HG03108 (cell line): ENCODE measurements around the gene FGF21.

Experiments used
- ATAC-seq: cut with Tn5 transposase; IDR thresholded peaks from one replicate; pipeline ENCODE4 v1.9.1; 2021; ENCODE audit warnings: moderate library complexity; ENCODE audit not compliant: unreplicated experiment

FGF21 gene

DNA sequence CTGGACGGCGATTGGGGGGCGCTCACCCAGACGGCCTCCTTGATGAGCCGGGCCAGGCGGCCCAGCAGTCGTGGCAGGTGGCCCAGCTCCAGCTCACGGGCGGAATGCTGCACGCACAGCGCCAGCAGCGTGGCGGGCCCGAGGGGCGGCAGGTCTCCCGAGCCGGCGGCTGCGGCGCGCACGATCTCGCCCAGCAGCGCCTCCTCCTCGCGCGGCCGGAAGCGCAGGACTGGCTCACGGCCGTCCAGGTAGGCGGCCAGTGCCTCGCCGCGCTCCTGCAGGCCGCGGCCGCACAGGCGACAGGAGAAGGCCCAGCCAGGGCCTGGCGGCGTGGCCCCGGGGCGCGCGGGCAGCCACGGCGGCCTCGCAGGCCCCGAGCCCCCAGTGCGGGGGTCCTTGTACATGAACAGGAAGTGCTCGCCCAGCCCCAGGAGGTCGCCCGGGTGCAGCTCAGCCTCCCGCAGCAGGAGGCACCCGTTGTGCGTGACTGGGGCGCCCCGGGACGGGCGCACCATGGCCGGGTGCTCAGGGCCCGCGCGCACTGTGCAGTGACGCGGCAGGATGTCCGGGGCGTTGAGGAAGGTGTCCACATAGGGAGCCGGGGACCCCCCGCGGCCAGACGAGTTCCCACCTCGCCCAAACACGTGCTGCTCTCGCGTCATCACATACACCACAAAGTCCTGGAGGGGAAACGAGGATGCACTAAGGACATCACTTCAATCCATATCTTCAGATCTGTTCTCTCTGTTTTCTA lies 26.2 kb upstream of the FGF21 start:
- ATAC-seq: no peak

DNA sequence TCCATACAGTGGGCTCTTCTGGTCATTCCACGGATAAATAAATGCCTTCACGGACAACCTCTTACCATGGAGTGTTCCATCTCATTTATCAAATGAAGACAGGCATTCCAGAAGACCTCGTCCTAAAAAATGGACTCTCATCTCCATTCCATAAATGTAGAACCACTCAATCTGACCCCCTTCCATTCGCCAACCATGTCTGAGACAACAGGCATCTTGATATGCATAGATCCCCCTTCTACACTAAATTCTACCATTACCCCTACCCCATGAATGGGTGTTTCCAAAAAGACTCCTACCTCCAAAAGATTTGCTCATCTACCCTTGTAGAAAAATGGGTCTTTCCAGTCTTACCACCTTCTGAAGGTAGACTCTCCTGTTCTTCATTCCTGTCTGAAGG lies 23.9 kb upstream of the FGF21 start:
- ATAC-seq: no peak

DNA sequence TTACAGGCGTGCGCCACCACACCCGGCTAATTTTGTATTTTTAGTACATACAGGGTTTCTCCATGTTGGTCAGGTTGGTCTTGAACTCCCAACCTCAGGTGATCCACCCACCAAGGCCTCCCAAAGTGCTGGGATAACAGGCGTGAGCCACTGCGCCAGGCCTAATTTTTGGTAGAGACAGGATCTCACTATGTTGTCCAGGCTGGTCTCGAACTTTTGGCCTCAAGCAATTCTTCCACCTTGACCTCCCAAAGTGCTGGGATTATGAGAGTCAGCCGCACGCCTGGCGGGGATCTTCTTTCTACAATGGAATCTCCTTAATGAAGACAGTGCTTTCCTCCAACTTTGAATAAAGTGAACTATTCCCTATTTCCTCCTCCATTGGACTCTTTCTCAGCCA lies 20.7 kb upstream of the FGF21 start:
- ATAC-seq: no peak

DNA sequence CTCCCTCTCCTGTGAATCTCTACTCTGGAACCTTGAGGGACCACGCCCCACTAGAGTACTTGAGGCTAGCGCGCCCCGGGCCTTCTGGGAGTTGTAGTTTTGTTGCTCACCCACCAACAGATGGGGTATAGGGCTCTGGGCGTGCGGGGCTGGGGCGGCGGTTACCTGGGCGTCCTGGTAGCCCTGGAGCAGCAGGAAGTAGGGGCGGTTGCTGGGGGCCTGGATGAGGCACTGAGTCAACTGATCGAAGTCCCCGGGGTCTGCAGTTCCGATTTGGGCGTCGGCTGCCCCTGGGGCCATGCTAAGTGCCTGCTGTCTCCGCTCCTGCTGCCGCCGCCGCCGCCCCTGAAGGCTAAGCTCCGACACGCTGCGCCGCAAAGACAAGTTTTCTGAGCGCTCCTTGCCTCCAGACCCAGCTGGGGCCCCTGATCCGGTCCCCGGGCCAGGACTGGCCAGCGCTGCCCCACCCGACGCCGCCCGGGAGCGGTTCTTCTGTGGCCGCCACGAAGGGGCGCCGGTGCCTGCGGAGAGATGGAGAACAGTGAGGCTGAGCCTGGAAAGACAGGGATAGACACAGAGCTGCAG lies 20.2 kb upstream of the FGF21 start:
- no peak for ATAC-seq

DNA sequence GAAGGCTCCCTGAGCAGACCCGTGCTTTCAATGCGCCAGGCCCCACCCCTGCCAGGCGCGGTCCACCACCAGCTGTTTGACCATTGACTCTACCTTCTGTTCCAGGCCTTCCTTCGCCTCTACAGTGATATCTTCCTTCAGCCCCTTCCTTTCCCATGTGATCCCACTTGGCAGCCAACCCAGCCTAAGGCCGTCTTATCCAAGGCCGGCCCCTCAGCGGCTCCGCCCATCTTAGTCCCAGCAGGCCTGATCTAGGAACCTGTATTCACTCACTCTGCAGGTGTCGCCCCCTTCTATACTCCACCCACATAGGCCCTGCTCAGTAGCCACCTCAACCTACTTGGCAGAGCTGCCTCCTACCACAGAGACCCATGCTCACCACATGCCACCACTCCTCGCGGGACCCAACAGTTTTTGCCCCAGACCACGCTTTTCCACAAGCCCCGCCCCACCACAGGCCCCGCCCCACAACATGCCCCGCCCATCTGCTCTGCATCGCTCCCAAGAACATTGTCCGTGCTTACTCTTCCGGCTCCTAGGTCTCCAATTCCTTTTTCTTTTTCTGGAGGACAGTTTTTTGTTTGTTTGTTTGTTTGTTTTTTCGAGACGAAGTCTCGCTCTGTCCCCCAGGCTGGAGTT lies 17.8 kb upstream of the FGF21 start:
- no peak for ATAC-seq

DNA sequence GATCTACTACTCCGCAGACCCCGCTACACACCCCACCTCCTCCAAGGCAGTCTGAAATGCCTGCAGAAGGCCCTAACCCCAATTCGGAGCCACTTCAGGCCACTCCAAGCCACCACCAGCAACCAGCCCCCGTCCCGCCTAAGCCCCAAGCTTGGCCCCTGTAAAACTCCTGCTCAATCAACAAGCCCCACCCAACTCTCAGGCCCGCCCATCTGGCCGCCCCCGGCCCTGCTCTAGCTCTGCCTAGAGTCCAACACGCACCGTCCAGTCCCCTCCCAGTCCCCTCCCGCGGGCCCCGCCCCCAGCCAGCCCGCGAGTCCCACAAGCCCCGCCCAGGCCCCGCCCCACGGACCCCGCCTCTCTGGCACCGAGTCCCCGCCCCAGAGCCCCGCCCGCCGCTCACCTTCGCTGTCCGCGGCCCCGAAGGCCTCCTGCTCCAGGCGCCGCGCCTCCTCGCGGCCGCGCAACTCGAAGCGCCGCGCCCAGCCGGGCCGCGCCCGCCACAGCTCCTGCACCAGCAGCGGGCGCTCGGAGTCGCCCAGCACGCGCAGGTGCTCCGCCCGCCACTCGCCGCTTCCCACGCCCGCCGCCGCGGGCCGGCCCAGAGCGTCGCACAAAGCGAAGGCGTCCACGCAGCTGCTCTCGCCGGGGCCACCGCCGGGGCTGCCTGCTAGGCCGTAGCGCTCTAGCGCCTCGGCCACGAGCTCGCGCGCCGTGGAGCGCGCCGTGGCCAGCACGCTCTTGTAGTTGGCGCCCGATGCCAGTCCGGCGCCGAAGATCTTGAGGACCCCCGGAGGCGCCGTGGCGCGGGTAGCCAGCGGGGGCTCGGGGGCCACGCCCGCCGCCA lies 16.5 kb upstream of the FGF21 start:
- ATAC-seq: peak; percentile 91

DNA sequence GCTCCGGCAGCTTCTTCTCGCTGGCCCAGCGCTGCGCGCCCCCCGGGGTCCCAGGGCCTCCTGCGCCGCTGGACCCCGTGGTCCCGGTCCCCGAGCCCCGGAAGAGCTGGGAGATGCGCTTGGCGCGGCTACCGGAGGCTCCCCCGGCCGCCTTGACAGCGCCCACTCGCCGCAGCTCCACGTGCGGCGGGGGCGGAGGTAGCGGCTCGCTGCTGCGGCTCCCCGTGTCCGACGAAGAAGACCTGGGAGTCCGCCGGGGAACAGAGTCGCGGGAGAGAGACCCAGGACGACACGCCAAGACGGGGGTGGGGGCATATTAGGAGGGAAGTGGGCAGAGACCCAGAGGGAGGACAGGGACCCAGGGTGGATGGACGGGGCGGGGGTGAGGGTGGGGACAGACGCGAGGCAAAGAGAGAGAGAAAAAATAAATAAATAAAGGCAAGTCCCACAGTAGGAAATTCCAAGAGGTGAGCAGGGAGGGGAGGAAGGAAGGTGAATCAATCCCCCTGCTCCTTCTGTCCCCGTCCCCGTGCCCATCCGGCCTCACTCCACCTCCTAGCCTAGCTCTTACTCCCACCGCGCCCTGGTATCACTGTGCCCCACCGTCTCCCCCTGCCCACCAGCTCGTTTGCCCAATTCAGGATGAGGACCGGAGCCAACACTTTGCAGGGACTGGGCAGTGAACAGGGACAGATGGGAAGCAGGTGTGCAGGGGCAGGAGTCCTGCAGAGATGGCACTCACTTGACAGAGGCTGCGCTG lies 15.7 kb upstream of the FGF21 start:
- ATAC-seq: no peak

DNA sequence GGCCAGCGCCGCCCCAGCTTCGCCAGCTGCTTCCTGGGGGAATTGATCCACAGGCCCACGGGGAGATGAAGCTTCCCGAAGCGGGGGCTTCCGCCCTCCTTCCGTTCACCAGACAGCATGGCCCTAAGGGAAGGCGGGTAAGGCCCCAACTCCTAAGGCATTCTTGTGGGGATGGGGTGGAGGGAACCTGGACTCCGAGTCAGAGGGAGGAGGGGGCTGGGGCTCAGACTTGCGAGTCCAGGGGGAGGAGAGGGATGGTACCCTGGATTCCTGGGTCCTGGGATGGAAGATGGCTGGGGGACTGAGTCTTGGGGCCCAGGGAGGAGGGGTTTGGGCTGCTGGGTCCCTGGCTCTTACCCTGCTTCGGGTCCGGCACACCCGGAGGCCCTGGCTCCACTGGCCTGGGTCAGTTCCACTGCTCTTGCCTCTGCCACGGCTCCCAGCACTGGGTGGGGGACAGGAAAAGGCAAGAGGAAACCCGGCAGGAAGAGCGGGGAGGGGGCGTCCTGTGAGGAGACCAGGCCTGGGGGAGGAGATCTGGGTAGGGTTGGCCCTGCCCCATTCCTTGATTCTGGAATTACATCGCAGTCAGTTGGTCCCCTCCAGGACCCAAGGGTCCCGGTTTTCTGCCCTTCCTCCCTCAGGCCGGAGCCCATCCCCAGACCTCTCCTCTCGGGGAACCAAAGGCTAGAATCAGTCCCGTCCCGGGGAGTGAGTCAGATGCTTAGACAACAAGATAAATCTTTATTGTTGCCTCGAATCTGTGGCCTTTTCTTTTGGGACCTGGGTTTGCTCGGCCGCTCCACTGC lies 15.0 kb upstream of the FGF21 start, which contains the start of gene RASIP1:
TSS of gene RASIP1 (minus strand) at position 447 of the 809 bp plus-strand sequence. CDS start at position 119, 328 bp downstream.
- no peak for ATAC-seq

DNA sequence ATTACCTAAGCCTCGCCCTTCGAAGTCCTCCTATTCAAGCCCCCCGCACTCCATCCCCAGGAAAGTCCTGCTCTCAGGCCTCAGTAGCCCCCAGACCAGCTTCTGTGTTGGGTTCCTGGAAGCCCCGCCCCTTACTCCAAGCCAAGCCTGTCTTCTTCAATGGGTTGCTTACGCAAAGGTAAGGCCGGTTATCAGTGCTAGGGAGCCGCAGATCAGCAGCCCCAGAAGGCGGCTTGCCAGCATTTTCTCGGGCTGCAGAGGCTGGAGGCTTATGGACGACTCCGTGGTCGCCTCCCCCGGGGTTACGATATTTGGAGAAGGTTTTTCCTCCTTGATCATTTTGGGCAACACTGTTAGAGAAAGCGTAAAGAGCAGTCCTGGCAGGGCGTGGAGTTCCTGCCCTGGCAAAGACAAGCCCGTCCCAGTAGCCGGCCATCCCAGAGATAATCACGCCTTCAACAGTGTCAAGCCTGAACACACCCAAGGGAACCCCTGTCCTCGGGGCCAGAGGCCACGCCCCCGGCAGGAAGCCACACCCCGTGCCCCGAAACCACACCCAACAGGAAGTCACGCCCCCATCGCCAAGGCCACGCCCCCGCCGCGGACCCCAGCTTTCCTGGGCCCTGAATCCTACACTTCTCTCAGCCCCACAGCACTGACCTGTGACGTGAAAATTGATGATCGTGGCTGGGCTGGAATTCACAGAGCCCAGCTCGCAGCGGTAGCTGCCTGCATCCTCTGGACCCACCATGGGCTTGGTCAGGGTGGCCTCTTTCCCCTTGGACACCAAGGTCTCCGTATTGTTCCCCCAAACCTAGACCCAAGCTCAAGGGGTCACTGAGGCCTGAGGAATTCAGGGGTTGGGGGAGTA lies 14.0 kb upstream of the FGF21 start:
- ATAC-seq: no peak

DNA sequence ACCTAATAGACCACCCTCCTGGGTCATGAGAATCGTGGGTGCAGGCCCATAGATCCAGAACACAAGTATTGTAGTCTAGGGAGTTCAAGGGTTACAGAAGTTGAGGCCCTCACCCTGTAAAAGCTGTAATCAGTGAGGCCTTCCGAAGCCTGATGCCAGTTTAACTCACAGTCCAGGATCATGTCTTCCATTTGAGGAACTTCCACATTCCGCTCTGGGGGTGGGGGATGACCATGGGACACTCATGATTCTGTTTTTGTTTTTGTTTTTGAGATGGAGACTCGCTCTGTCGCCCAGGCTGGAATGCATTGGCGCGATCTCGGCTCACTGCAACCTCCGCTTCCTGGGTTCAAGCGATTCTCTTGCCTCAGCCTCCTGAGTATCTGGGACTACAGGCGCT lies 13.2 kb upstream of the FGF21 start:
- ATAC-seq: no peak

DNA sequence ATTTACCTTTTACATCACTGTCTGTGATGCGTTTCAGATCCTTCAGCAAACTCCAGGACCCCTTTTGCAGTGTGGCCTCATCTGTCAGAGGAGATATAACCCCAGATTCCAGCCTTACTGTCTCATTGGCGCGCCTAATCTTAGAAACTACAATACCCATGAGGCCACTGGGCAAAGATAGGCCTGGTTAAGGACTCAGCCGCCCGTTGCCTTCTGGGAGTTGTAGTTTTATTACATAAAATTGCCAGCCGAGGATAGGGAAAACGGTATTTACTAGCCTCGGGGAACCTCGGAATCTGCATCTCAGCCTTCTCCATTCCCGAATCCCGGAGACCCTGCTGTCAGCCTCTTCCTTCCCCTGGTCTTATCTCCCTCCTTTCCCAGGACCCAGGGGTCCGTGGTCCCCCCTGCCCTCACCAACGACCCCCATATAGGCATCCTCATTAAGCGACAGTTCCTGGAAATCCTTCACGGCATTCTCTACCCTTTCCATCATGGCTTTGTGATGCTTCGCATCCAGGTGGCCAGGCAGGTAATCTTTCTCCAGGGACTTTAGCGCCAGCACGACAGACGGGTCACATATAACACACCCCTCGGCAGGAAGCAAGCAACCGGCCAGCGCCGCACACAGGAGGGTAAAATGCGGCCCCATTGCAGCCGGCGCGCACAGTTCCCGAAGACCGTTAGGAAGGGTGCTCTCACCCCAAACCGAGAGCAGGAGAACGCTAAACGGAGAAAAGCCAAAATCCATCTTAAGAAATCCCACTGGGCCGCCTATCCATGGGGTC lies 9.9 kb upstream of the FGF21 start:
- ATAC-seq: no peak

DNA sequence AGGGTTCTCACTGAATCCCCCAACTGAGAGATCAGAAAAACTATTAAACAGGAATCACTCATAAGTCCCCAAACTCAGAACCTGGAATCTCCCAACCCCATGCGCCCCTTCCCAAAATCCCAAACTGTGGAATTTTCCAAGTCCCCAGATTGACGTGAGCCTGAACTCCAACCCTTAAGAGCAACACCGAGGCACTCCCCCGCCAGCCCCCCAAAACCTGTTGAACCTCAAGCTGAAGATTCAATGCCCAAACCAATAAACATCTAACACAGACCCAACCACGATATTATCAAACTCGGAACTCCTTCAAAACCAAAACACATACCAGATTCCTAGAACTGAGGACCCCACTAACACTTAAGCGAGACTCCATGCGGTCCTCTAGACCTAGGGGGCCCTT lies 9.2 kb upstream of the FGF21 start:
- no peak for ATAC-seq

DNA sequence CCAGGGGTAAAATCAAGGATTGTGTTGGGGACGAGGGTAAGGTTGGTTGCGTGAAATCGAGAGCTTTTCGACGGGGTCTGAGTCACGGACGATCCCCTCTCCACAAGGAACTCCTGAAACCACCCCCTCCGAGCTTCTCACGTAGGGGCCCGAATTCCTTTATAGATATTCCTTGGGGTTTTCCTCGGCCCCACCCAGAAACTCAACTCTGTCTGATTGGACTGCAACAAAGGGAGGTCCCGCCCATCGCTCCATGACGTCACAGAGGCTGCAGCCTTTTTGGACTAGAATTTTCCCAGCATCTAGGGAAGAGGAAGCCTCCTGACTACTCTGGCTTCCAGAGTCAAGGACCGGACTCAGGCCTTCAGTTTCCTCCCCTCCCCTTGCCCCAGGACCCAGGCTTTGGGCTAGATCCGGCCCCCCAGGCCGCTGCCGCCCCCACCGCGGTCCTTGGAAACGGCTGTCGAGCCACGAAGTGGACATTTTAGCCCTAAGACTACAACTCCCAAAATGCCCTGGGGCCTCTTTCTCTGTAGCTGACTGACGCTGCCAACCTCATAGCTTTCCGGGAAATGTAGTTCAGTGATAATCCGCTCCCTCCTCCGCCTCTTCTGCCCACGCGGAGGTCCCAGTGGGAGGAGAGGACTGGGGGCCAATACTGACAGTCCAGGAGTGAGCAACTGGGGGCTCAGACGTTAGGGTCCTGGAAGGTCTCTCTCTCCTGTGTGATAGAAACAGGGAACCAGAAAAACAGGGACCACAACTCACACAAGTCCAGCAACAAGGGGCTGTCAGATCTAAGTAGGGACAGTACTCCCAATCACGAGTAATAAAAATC lies 8.4 kb upstream of the FGF21 start, which contains the start of gene IZUMO1:
TSS of gene IZUMO1 (minus strand) at position 172 of the 838 bp plus-strand sequence. CDS start 1,050 bp downstream, outside the sequence.
- no peak for ATAC-seq

DNA sequence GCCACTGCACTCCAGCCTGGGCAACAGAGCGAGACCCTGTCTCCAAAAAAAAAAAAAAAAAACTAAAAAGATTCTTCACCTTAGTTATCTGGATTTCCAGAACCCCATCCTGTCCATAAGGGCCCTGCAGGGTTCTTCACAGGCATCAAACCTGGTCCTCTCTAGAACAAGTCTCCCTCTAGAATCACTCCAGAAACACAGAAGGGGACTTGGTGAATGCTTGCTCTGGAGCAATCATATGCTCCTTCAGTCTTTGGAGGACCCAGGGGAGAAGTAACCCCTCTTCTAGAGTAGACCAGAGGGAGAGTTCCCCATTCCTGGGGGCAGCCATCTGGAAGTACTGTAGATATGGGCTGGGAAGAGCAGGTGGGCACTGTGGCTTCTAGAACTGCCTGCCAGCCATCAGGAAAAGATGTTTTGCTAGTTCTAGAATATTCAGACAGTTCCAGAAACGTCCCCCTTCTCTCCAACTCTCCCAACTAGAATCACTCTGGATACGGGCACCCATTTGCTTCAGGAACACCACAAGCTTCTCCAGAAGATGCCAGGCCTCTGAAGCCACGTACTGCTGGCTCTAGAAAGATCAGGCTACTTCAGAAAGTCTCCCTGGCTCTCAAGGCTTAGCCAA lies 5.6 kb upstream of the FGF21 start:
- ATAC-seq: no peak

DNA sequence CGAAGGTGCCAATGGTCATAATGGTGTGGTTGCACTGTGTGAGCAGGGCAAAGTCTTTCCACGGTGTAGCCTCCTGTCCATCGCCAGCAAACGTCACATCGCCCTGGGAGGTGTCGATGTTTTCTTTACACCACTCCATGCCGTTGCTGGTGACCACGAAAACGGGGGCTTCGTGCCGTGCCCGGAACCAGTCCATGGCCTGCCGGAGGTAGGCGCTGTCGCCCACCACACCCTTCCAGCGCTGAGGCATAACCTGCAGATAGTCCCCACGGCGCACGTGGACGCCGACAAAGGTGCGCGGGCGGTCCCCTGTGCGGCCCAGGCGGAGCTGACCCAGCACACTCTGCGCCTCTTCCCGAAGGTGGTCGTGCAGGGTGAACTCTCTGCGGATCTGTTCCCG lies 5.0 kb upstream of the FGF21 start:
- no peak for ATAC-seq

DNA sequence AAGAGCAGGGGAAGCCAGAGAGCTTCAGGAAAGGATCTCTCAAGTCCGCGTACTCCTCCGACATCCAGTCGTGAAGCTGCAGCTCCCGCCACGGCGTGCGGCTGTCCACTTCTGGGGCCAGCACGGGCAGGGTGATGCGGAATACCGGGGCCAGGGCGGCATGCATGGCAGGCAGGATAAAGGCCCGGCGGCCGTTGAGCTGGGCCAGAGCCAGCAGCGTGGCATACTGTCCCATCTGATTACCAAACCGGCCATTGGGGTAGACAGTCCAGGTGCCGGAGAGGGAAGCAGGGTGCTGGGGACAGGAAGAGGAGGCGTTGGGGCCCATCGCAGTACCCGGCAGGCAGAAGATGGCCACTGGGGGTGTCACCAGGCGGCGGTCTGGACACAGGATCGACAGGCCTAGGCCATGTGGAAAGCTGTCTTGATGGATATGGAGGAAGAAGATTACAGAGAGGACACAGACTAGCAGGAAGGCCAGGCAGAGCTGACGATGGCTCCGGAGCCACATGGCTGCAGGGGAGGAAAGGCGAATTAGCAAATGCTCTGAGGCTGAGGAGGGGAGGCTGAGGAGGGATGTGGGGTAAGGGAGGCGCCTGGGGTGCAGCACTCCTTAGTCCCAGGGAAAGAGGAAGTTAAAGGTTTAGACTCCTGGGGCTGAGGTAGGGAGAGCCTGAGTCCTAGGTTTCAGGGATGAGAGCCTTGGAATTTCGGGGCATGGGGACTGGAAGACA lies 4.4 kb upstream of the FGF21 start:
- ATAC-seq: no peak
